Activated CD4-positive, alpha-beta T cell treated with anti-CD3 and anti-CD28 coated beads for 4 hours (primary cell): ENCODE measurements around the gene ABCC1.
"Not testable (repeated sequence)": the region's sequence is repeated elsewhere in the genome, so short reads cannot be mapped to it uniquely, and the experiment has no call there.

Source experiments
- DNase-seq, 2 donors: peaks; one replicate each; pipeline ENCODE4 v3.0.0-alpha.2; 2020

Gene ABCC1

DNA sequence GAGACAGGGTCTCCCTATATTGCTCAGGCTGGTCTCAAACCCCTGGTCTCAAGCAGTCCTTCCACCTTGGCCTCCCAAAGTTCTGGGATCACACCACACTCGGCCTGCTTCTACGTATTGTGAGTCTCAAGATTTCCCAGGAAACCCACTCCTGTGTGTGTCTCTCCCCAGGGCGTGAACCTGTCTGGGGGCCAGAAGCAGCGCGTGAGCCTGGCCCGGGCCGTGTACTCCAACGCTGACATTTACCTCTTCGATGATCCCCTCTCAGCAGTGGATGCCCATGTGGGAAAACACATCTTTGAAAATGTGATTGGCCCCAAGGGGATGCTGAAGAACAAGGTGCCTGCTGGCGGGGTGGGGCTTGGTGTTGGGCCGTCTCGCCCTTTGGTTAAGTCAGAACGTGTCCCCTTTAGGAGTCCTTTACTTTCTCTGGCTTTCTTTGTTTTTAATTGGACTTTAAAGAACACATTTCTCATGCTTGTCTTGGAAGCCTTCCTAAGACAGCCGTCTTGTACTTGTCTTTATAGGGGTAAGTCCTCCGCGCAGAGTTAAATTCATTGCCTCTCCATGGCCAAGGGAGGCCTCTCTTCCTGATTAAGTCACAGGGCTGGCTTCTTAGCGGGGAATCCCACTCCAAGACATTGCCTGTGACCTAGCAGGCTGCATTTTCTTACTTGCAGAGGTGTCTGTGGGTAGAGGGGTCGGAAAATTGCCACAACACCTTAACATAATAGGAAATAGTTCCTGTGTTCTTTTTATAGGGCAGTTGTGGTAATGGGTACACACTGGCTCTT is 137.4 kb downstream of the ABCC1 start:
- no peak for DNase-seq

DNA sequence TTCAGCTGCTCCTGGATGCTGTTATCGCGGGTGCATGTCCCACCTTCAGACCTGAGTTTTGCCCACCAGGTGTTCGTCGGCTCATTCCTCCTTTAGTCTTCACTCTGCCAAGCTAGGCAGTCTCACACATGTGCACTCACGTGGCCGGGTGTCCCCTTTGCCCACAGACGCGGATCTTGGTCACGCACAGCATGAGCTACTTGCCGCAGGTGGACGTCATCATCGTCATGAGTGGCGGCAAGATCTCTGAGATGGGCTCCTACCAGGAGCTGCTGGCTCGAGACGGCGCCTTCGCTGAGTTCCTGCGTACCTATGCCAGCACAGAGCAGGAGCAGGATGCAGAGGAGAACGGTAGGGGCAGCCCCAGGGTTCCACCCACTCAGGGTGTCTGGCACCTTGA is 140.8 kb downstream of the ABCC1 start:
- no peak for DNase-seq

- DNase-seq, result no peak
Measured at GRCh38 chr16:16092925-16093627, 143.7 kb downstream of the ABCC1 start.

- no peak for DNase-seq
Measured at GRCh38 chr16:16093628-16094332, 144.4 kb downstream of the ABCC1 start.

DNA sequence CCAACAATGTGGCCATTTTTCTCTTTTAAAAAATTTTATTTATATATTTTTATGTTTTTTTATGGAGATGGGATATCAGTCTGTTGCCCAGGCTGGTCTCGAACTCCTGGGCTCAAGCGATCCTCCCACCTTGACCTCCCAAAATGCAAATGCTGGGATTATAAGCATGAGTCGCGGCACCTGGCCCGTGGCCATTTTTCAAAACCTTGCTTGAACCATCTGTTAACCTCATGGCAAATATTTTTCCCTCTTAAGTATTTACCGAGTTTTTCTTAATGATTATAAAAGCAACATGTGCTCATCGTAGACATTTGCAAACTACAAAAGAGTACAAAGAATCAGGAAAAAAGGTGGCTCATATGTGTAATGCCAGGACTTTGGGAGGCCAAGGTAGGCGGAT is 146.2 kb downstream of the ABCC1 start:
- DNase-seq, result no peak

GRCh38 chr16:16096121-16096857 is 146.9 kb downstream of the ABCC1 start:
- no peak for DNase-seq

DNA sequence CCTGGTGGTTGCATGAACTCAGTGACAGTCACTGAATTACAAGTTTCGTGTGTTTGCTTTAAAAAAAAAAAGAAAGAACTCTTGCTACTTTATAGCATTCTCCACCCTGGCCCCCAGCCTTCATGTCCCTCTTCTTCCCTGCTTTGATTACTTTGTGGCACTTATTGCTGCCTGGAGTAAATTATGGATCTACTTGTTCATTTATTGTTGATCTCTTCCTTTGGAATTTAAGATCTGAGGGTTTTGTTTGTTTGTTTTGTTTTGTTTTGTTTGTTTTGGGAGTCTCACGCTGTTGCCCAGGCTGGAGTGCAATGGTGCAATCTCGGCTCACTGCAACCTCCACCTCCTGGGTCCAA is 147.4 kb downstream of the ABCC1 start:
- no peak for DNase-seq

GRCh38 chr16:16099320-16099719 is 149.9 kb downstream of the ABCC1 start:
- DNase-seq, result no peak

GRCh38 chr16:16100631-16101030 is 151.2 kb downstream of the ABCC1 start:
- no peak for DNase-seq

GRCh38 chr16:16101585-16101984 is 152.2 kb downstream of the ABCC1 start:
- DNase-seq, result no peak

DNA sequence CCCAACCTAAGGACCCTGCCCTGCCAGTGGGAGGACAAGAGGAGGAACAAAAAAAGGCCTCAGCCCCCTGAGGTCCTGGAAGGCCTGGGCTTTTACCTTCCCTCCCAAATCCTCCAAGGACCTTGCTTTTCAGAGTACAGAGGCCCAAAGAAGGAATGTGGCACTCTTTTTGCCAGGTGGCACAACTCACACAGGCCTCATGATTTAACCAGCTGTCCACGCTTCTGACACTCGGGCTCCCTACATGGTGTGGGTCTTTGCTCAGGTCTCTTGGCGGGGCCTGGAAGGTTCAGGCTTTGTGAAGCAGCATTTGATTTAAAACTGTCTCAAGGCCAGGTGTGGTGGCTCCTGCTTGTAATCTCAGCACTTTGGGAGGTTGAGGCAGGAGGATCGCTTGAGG is 153.3 kb downstream of the ABCC1 start:
- DNase-seq, result no peak

DNA sequence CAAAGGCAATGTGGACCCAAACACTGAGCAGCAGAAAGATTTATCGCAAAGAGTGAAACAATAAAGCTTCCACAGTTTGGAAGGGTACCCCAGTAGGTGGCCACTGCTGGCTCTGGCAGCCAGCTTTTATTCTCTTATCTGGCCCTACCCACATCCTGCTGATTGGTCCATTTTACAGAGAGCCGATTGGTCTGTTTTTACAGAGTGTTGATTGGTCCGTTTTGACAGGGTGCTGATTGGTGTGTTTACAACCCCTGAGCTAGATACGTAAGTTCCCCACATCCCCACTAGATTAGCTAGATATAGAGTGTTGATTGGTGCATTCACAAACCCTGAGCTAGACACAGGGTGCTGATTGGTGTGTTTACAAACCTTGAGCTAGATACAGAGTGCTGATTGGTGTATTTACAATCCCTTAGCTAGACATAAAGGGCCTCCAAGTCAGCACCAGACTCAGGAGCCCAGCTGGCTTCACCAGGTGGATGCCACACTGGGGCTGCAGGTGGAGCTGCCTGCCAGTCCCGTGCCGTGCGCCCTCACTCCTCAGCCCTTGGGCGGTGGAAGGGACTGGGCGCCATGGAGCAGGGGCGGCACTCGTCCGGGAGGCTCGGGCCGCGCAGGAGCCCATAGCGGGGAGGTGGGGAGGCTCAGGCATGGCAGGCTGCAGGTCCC is 154.9 kb downstream of the ABCC1 start:
- DNase-seq, result not testable (repeated sequence)

DNA sequence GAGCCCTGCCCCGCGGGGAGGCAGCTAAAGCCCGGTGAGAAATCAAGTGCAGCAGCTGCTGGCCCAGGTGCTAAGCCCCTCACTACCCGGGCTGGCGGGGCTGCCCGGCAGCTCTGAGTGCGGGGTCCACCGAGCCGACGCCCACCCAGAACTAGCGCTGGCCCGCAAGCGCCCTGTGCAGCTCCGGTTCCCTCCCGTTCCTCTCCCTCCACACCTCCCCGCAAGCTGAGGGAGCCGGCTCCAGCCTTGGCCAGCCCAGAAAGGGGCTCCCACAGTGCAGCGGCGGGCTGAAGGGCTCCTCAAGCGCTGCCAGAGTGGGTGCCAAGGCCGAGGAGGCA is 155.4 kb downstream of the ABCC1 start:
- not testable (repeated sequence) for DNase-seq

DNA sequence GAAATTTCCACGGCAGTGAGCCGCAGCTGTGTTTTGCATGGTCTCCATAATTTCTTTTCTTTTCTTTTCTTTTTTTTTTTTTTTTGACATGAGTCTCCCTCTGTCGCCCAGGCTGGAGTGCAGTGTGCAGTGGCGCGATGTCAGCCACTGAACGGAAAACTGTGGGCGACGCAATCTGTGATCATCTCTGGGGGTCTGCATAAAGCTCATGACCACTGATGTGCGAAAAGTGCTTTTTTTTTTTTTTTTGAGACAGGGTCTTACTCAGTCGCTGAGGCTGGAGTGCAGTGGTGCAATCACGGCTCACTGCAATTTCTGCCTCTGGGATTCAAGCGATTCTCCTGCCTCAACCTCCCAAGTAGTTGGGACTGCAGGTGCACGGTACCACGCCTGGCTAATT is 156.2 kb downstream of the ABCC1 start:
- no peak for DNase-seq

DNA sequence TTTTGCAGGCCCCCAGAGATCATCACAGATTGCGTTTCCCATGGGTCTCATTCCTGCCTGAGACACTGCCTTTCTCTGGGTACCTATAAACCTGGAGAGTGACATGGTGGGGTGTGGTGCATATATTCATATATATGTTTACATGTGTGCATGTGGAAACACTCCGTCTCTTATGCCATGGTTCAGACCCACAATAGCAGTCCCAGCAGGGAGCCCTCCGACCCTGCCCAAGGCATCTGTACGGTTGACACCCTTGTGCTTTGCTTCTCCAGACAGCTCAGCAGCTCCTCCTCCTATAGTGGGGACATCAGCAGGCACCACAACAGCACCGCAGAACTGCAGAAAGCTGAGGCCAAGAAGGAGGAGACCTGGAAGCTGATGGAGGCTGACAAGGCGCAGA is 157.1 kb downstream of the ABCC1 start:
- no peak for DNase-seq

DNA sequence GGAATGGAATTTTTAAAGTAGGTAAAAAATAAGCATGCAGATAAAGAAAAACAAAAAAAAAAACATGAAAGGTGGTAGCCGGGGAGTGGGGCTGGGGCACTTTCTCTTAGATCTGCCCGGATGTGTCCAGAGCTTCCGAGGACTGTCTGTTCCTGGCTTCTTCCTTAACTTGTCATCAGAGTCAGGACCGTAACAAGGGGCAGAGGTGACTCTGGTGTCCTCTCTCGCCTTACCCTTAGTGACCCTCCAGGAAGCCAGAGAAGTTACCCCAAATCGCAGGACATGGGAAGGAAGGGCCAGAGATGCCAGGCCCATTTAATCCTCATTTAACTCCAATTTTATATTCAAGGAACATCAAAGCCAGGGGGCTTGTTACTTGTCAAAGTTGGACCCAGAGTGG is 158.4 kb downstream of the ABCC1 start:
- no peak for DNase-seq

- DNase-seq, result no peak
Measured at GRCh38 chr16:16108759-16109158, 159.3 kb downstream of the ABCC1 start.

DNA sequence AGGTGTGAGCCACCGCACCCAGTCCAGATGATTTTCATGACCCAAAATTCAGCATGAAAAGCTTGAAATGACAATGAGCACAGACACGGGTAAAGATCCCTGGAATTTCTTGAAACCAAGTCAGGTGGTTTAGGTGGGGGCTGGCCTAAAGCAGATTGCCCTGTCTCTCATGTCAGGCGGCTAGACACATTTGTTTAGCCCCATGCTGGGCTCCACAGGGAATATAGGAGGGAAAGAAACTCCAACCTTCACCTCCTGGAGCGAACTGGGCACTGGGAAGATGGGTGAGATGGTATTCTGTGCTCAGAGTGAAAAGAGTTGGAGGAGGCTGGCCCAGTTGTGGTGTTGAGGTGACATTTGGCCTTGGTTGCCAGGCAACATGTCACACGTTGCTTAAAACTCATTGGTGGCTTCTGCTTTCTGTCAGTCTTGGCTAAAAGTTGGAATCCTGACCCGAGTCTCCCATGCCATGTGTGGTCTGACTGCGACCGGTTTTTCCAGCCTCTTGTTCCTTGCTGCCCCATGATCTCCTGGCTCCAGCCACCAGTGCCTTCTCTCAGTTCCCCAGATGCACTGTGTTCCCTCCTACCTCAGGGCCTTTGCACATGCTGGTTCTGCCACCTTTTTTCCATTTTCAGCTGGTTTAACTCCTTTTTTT is 160.2 kb downstream of the ABCC1 start:
- DNase-seq, result no peak

DNA sequence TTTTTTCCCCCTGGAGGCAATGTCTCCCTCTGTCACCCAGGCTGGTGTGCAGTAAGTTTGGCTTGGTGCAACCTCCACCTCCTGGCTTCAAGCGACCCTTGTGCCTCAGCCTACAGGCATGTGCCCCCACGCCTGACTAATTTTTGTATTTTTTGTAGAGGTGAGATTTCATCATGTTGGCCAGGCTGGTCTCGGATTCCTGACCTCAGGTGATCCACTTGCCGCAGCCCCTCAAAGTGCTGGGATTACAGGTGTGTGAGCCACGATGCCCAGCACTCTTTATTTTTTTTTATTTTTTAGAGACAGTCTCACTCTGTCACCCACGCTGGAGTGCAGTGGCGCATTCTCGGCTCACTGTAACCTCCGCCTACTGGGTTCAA is 160.7 kb downstream of the ABCC1 start:
- no peak for DNase-seq

DNA sequence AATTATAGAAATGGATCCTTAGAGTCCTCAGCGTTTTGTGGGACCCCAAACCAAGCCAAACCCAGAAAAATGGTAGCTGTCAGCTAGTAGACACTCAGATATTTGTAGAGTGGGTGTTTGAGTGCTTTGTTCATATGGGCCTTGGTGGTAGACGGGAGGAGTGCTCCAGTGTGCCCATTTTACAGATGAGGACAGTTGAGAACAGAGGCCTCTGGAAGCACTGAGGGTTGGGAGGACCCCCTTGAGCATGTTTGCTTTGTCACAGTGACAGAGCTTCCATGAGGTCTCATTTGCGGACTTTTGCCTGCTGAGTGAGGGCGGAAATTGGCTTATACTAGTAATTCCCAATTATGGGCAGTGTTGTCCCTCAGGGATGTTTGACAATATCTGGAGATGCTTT is 162.2 kb downstream of the ABCC1 start:
- no peak for DNase-seq

DNA sequence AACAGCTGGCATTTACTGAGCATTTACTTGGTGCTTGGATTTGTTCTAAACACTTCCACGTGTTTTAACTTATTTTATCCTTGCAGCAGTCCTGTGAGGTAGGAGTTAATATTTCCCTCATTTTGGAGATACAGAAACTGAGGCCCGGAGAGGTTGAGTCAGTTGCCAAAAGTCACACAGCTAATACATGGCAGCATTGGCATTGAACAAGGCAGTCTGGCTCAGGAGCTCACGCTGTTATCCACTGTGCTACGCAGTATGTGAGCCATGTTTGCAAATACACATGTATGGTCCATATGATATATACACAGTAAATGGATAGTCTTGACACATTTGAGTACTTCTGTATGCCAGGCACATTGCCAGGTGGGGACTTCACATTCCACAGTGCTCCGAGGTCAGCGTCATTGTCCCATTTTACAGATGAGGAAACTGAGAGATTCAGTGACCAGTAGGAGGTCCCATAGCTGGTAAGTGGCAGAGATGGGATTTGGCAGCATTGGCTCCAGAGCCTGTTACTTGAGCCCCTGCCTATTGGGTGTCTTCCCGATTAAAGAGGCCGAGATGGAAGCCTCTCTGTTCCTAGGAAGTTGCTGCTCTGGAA is 163.1 kb downstream of the ABCC1 start:
- no peak for DNase-seq

DNA sequence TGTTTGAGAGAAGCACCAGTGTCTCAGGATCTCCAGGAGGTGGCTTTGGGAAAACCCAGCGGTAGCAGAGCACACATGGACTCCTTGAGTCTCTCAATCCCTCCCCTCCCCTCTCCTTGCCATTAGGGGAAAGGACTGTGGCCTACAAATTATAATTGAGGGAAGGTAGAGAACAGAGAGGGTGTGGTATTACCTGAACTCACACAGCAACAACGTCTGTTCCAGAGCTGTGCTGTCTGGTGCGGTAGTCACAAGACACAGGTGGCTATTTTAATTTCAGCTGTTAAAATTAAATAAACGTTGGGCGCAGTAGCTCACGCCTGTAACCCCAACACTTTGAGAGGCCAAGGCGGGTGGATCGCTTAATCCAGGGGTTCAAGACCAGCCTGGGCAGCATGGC is 163.7 kb downstream of the ABCC1 start:
- no peak for DNase-seq
